ENCODE measurements around the gene RALGAPA1. TPM values are rescaled to one million over a fixed set of nuclear protein-coding genes. Genes with fewer than 3 reads are reported as not detected.
"Not testable (repeated sequence)": the region's sequence is repeated elsewhere in the genome, so short reads cannot be mapped to it uniquely, and the experiment has no call there.

Gene RALGAPA1
- total and polyA plus RNA-seq, 7 donors: 10.2 to 89.9 (median 58.6) TPM

DNA sequence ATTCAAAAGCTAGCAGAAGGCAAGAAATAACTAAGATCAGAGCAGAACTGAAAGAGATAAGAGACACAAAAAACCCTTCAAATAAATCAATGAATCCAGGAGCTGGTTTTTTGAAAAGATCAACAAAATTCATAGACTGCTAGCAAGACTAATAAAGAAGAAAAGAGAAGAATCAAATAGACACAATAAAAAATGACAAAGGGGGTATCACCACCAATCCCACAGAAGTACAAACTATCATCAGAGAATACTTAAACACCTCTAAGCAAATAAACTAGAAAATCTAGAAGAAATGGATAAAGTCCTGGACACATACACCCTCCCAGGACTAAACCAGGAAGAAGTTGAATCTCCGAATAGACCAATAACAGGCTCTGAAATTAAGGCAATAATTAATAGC is 189.6 kb downstream of the RALGAPA1 start:
- 95 to 96% methylated on average over 1 of the region's 1 CpG for WGBS, 2 donors
- H3K9me3 ChIP-seq; intact Hi-C loops (cut with DNase I); H3K4me1 ChIP-seq; H3K27me3 ChIP-seq; DNase-seq; H3K27ac ChIP-seq; H3K4me3 ChIP-seq: not testable (repeated sequence)
- peaks cover 0 to 35% (median 2%) of the 10 kb centered on the region in 4 donors for H3K36me3 ChIP-seq

DNA sequence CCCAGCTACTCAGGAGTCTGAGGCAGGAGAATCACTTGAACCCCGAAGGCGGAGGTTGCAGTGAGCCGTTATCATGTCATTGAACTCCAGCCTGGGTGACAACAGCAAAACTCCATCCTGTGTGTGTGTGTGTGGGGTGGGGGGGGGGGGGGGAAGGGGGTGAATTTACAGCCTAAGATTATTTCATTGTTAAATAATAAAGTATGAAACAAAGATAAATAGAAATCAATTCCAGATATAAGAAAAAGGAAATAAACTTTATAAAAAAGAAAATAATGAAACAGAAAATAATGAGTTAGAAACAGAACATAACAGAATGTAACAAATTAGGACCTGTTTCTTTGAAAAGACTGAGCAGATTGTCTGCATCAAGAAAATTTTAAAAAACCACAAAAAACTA is 191.6 kb downstream of the RALGAPA1 start:
- H3K4me1 ChIP-seq: no peaks in the 10 kb centered on the region
- H3K27ac ChIP-seq: no peak overlapping the region
- intact Hi-C loops (cut with DNase I): no loop called here
- no peak overlapping the region for H3K4me3 ChIP-seq
- H3K27me3 ChIP-seq: no peaks in the 10 kb centered on the region
- no peak for DNase-seq
- WGBS, 2 donors: 98 to 100% methylated on average over 3 of the region's 3 CpGs
- H3K36me3 ChIP-seq: peaks cover 0 to 37% (median 0%) of the 10 kb centered on the region in 4 donors
- H3K9me3 ChIP-seq: no peaks in the 10 kb centered on the region
- TF ChIP-seq POLR2AphosphoS5 (IDR thresholded peaks at IDR 0.05) (no peak), CTCF (IDR thresholded peaks at IDR 0.05) (no peak), EP300 (IDR thresholded peaks at IDR 0.05) (no peak), POLR2A (IDR thresholded peaks at IDR 0.05) (no peak)

DNA sequence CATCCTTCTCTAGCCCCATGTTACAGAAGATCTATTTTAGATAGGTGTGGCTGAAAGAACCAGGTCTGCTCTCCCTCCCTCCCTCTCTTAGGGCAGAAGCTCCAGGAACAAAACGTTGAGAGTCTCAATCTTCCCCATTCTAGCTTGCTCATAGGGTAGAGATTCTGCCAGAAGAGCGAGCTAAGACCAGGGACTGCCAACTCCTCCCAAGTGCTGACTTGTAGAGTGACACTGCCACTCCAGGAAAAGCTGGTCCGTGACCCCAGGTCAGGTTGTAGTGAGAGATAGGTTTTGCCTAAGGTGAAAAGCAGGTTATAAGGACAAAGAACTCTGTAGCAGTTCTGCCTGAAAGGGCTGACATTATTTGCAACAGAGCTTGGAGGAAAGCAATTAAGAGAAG is 201.7 kb downstream of the RALGAPA1 start:
- 68 to 78% methylated on average over 3 of the region's 3 CpGs for WGBS, 2 donors
- intact Hi-C loops (cut with DNase I): no loop called here

DNA sequence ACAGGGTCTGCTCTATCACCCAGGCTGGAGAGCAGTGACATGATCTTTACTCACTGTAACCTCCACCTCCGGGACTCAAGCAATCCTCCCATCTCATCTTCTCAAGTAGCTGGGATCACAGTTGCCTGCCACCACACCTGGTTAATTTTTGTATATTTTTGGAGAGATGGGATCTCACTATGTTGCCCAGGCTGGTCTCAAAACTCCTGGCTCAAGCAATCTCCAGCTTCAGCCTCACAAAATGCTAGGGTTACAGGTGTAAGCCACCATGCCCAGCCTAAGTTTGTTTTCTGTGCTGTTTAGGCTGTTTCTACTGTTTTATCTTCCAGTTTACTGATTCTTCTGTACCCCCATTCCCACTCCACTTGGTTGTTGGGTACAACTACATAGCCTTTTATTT is 208.8 kb downstream of the RALGAPA1 start:
- Histone ChIP-seq H3K4me3 (no peak overlapping the region), H3K27me3 (no peaks in the 10 kb centered on the region), H3K27ac (no peak overlapping the region), H3K4me1 (no peaks in the 10 kb centered on the region), H3K36me3 (peaks cover 0 to 62% (median 6%) of the 10 kb centered on the region in 4 donors), H3K9me3 (no peaks in the 10 kb centered on the region)
- TF ChIP-seq EP300 (IDR thresholded peaks at IDR 0.05) (no peak), POLR2AphosphoS5 (IDR thresholded peaks at IDR 0.05) (no peak), CTCF (IDR thresholded peaks at IDR 0.05) (no peak), POLR2A (IDR thresholded peaks at IDR 0.05) (no peak)
- WGBS, 2 donors: 95 to 100% methylated on average over 1 of the region's 1 CpG
- no peak for DNase-seq
- intact Hi-C loops (cut with DNase I): no loop called here

More for the DNA sequence above, 201.7 kb downstream of the RALGAPA1 start:
- Histone ChIP-seq H3K36me3 (peaks cover 0 to 54% (median 3%) of the 10 kb centered on the region in 4 donors), H3K9me3 (no peaks in the 10 kb centered on the region), H3K4me1 (no peaks in the 10 kb centered on the region), H3K27me3 (no peaks in the 10 kb centered on the region), H3K27ac (no peak overlapping the region), H3K4me3 (no peak overlapping the region)
- TF ChIP-seq EP300 (IDR thresholded peaks at IDR 0.05) (no peak), CTCF (IDR thresholded peaks at IDR 0.05) (no peak), POLR2A (IDR thresholded peaks at IDR 0.05) (no peak)
- DNase-seq: no peak

- Histone ChIP-seq H3K9me3 (no peaks in the 10 kb centered on the region), H3K27ac (no peak overlapping the region), H3K4me1 (no peaks in the 10 kb centered on the region), H3K27me3 (no peaks in the 10 kb centered on the region), H3K4me3 (no peak overlapping the region), H3K36me3 (peaks cover 0 to 60% (median 5%) of the 10 kb centered on the region in 4 donors)
- intact Hi-C loops (cut with DNase I): no loop called here
- TF ChIP-seq CTCF (IDR thresholded peaks at IDR 0.05): no peak
- no peak for TF ChIP-seq POLR2A (IDR thresholded peaks at IDR 0.05)
- TF ChIP-seq EP300 (IDR thresholded peaks at IDR 0.05): no peak
- no peak for TF ChIP-seq POLR2AphosphoS5 (IDR thresholded peaks at IDR 0.05)
- 91 to 93% methylated on average over 2 of the region's 2 CpGs for WGBS, 2 donors
- DNase-seq: no peak
Measured at GRCh38 chr14:35594616-35595015, 214.5 kb downstream of the RALGAPA1 start.

- H3K4me3 ChIP-seq; H3K27ac ChIP-seq; intact Hi-C loops (cut with DNase I); H3K9me3 ChIP-seq; H3K27me3 ChIP-seq; DNase-seq; H3K4me1 ChIP-seq: not testable (repeated sequence)
- WGBS, 2 donors: 98% methylated on average over 3 of the region's 3 CpGs
- H3K36me3 ChIP-seq: peaks cover 0 to 38% (median 2%) of the 10 kb centered on the region in 4 donors
Measured at GRCh38 chr14:35587373-35587772, 221.7 kb downstream of the RALGAPA1 start.

Measured in sigmoid colon (tissue), 7 donors.